Measurements from ENCODE around the gene GALNT16.

GALNT16 gene

DNA sequence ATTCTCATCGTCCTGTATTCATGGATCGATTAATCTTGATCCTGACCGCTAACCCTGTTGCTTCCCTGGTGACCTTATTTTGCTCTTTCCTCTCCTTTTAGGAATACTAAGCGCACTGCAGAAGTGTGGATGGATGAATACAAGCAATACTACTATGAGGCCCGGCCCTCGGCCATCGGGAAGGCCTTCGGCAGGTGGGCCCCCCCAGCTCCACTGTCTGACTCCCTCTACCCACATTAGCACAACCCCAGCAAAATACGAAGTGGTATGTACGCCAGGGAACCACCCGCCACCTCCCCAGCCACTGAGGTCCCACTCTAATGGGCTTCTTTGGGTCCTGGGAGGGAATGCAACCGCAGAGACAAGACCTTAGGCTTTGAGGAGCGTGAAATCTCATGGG, 79.5 kb downstream of the GALNT16 start:
- H3K4me3 ChIP-seq (ENCODE audit: extremely low read depth, insufficient read depth, low read length, poor library complexity, severe bottlenecking): no peak overlapping the region
- H3K36me3 ChIP-seq (ENCODE audit: control insufficient read depth, insufficient read depth, low read length): no peaks in the 10 kb centered on the region
- H3K27ac ChIP-seq (ENCODE audit: low read depth, low read length, severe bottlenecking): no peak overlapping the region
- WGBS, 2 experiments (ENCODE audit: insufficient coverage in 2 of 2): 85 to 88% methylated on average over 6 to 9 of the region's 13 CpGs
- no peaks in the 10 kb centered on the region for H3K4me1 ChIP-seq (ENCODE audit: control insufficient read depth, insufficient read depth, low read length, poor library complexity, severe bottlenecking)
- no peaks in the 10 kb centered on the region for H3K9me3 ChIP-seq (ENCODE audit: control insufficient read depth, low read length)

- H3K4me1 ChIP-seq (ENCODE audit: control insufficient read depth, insufficient read depth, low read length, poor library complexity, severe bottlenecking): peaks cover 4% of the 10 kb centered on the region
- H3K27ac ChIP-seq (ENCODE audit: low read depth, low read length, severe bottlenecking): no peak overlapping the region
- 81 to 96% methylated on average over 5 to 6 of the region's 8 CpGs for WGBS, 2 experiments (ENCODE audit: insufficient coverage in 2 of 2)
- H3K4me3 ChIP-seq (ENCODE audit: extremely low read depth, insufficient read depth, low read length, poor library complexity, severe bottlenecking): no peak overlapping the region
- H3K9me3 ChIP-seq (ENCODE audit: control insufficient read depth, low read length): no peaks in the 10 kb centered on the region
- no peaks in the 10 kb centered on the region for H3K36me3 ChIP-seq (ENCODE audit: control insufficient read depth, insufficient read depth, low read length)
These were observed 83.1 kb downstream of the GALNT16 start for GRCh38 chr14:69342928-69343525.

- no peak overlapping the region for H3K27ac ChIP-seq (ENCODE audit: low read depth, low read length, severe bottlenecking)
- H3K4me1 ChIP-seq (ENCODE audit: control insufficient read depth, insufficient read depth, low read length, poor library complexity, severe bottlenecking): peaks cover 4% of the 10 kb centered on the region
- no peaks in the 10 kb centered on the region for H3K36me3 ChIP-seq (ENCODE audit: control insufficient read depth, insufficient read depth, low read length)
- WGBS, 2 experiments (ENCODE audit: insufficient coverage in 2 of 2): 85 to 92% methylated on average over 2 of the region's 3 CpGs
- no peaks in the 10 kb centered on the region for H3K9me3 ChIP-seq (ENCODE audit: control insufficient read depth, low read length)
- H3K4me3 ChIP-seq (ENCODE audit: extremely low read depth, insufficient read depth, low read length, poor library complexity, severe bottlenecking): no peak overlapping the region
These were observed 84.2 kb downstream of the GALNT16 start for GRCh38 chr14:69344171-69344570.

DNA sequence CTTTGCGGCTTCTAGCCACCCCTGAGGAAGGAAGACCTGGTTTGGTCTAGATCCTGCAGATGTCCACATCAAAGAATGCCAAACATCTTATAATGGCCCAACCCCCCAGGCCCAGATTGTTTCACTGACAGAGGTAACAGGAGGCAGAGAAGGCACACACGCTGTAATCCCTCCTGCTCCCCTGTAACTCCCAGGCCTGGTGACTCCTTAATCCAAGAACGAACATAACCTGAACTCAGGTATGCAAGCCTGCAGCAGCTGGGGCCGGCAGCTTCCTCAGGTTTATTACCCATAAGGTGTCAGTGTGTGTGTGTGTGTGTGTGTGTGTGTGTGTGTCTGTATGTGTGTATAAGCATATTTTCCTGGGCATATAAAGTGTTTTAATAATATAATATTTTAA, 85.4 kb downstream of the GALNT16 start:
- Histone ChIP-seq H3K36me3 (ENCODE audit: control insufficient read depth, insufficient read depth, low read length) (no peaks in the 10 kb centered on the region), H3K4me1 (ENCODE audit: control insufficient read depth, insufficient read depth, low read length, poor library complexity, severe bottlenecking) (peaks cover 4% of the 10 kb centered on the region), H3K4me3 (ENCODE audit: extremely low read depth, insufficient read depth, low read length, poor library complexity, severe bottlenecking) (no peak overlapping the region), H3K27ac (ENCODE audit: low read depth, low read length, severe bottlenecking) (no peak overlapping the region), H3K9me3 (ENCODE audit: control insufficient read depth, low read length) (no peaks in the 10 kb centered on the region)
- WGBS, 2 experiments (ENCODE audit: insufficient coverage in 2 of 2): 67 to 70% methylated on average over 1 to 2 of the region's 4 CpGs

GRCh38 chr14:69346710-69347109, 86.8 kb downstream of the GALNT16 start:
- Histone ChIP-seq H3K4me1 (ENCODE audit: control insufficient read depth, insufficient read depth, low read length, poor library complexity, severe bottlenecking) (peaks cover 4% of the 10 kb centered on the region), H3K27ac (ENCODE audit: low read depth, low read length, severe bottlenecking) (no peak overlapping the region), H3K9me3 (ENCODE audit: control insufficient read depth, low read length) (no peaks in the 10 kb centered on the region), H3K36me3 (ENCODE audit: control insufficient read depth, insufficient read depth, low read length) (no peaks in the 10 kb centered on the region), H3K4me3 (ENCODE audit: extremely low read depth, insufficient read depth, low read length, poor library complexity, severe bottlenecking) (no peak overlapping the region)
- WGBS, 2 experiments (ENCODE audit: insufficient coverage in 2 of 2): 13 to 28% methylated on average over 4 to 6 of the region's 9 CpGs

DNA sequence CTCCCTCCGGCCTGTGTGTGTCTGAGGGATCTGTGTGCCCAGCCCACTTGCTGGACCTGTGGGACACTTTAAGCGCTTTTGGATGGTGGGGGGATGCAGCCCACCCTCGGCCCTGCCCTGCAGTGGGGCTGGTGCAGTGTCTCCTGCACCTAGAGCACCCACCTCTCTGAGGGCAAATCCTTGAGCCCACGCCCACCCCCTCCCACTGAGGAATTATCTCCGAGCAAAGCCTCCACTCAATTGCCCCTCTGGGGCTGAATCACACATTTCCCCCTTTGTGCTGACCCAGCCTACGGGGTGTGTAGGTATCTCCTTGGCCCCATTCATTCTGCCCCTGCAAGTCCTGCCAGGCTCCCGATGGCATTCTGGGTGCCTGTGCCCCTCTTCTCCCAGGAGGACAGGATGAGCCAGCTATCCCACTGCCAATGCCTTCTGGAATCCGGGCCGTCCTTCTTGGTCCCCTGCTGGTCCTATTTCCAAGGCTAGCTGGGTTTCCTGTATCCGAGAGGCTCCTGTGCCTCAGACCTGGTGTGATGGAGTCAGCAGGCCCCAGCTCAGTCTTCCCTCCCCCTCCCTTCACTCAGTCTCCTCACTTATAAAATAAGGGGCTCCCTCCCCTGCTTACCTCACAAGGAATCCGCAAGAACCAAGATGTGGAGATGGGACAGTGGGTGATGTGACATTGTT, 89.3 kb downstream of the GALNT16 start:
- WGBS, 2 experiments (ENCODE audit: insufficient coverage in 2 of 2): 72 to 84% methylated on average over 7 of the region's 11 CpGs
- Histone ChIP-seq H3K4me3 (ENCODE audit: extremely low read depth, insufficient read depth, low read length, poor library complexity, severe bottlenecking) (no peak overlapping the region), H3K36me3 (ENCODE audit: control insufficient read depth, insufficient read depth, low read length) (no peaks in the 10 kb centered on the region), H3K27ac (ENCODE audit: low read depth, low read length, severe bottlenecking) (no peak overlapping the region), H3K4me1 (ENCODE audit: control insufficient read depth, insufficient read depth, low read length, poor library complexity, severe bottlenecking) (peaks cover 4% of the 10 kb centered on the region), H3K9me3 (ENCODE audit: control insufficient read depth, low read length) (no peaks in the 10 kb centered on the region)

DNA sequence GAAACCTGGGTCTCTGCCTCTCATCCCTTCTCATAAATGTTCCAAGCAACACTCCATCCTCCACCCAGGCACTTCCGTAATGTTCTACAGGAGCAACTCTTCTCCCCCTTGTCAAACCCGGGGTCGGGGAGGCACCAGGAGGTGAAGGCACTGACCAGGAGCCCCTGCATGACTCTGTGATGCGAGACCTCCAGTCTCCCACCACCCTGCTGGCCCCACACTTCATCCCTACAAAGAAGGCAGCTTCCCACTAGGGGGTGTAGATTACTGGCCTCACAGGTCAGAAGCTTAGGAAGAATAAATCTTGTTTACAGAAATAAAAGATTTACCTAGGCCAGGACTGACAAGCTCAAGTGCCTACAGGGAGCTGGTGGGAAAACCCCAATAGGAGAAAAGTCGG, 90.9 kb downstream of the GALNT16 start:
- Histone ChIP-seq H3K36me3 (ENCODE audit: control insufficient read depth, insufficient read depth, low read length) (no peaks in the 10 kb centered on the region), H3K9me3 (ENCODE audit: control insufficient read depth, low read length) (no peaks in the 10 kb centered on the region)
- 74 to 88% methylated on average over 2 to 3 of the region's 5 CpGs for WGBS, 2 experiments (ENCODE audit: insufficient coverage in 2 of 2)

GRCh38 chr14:69351385-69351784, 91.4 kb downstream of the GALNT16 start:
- Histone ChIP-seq H3K4me3 (ENCODE audit: extremely low read depth, insufficient read depth, low read length, poor library complexity, severe bottlenecking) (no peak overlapping the region), H3K4me1 (ENCODE audit: control insufficient read depth, insufficient read depth, low read length, poor library complexity, severe bottlenecking) (no peaks in the 10 kb centered on the region), H3K36me3 (ENCODE audit: control insufficient read depth, insufficient read depth, low read length) (no peaks in the 10 kb centered on the region), H3K9me3 (ENCODE audit: control insufficient read depth, low read length) (no peaks in the 10 kb centered on the region), H3K27ac (ENCODE audit: low read depth, low read length, severe bottlenecking) (no peak overlapping the region)
- 69 to 77% methylated on average over 3 of the region's 3 CpGs for WGBS, 2 experiments (ENCODE audit: insufficient coverage in 2 of 2)

More for the DNA sequence above, 90.9 kb downstream of the GALNT16 start:
- Histone ChIP-seq H3K27ac (ENCODE audit: low read depth, low read length, severe bottlenecking) (no peak overlapping the region), H3K4me3 (ENCODE audit: extremely low read depth, insufficient read depth, low read length, poor library complexity, severe bottlenecking) (no peak overlapping the region), H3K4me1 (ENCODE audit: control insufficient read depth, insufficient read depth, low read length, poor library complexity, severe bottlenecking) (no peaks in the 10 kb centered on the region)

- no peak overlapping the region for H3K4me3 ChIP-seq (ENCODE audit: extremely low read depth, insufficient read depth, low read length, poor library complexity, severe bottlenecking)
- WGBS, 2 experiments (ENCODE audit: insufficient coverage in 2 of 2): 83% methylated on average over 1 of the region's 5 CpGs
- no peaks in the 10 kb centered on the region for H3K9me3 ChIP-seq (ENCODE audit: control insufficient read depth, low read length)
- no peak overlapping the region for H3K27ac ChIP-seq (ENCODE audit: low read depth, low read length, severe bottlenecking)
- H3K4me1 ChIP-seq (ENCODE audit: control insufficient read depth, insufficient read depth, low read length, poor library complexity, severe bottlenecking): no peaks in the 10 kb centered on the region
- no peaks in the 10 kb centered on the region for H3K36me3 ChIP-seq (ENCODE audit: control insufficient read depth, insufficient read depth, low read length)
These were observed 92.0 kb downstream of the GALNT16 start for GRCh38 chr14:69351911-69352310.

- no peak overlapping the region for H3K4me3 ChIP-seq (ENCODE audit: extremely low read depth, insufficient read depth, low read length, poor library complexity, severe bottlenecking)
- 100% methylated on average over 1 of the region's 3 CpGs for WGBS, 2 experiments (ENCODE audit: insufficient coverage in 2 of 2)
- no peaks in the 10 kb centered on the region for H3K36me3 ChIP-seq (ENCODE audit: control insufficient read depth, insufficient read depth, low read length)
- no peaks in the 10 kb centered on the region for H3K4me1 ChIP-seq (ENCODE audit: control insufficient read depth, insufficient read depth, low read length, poor library complexity, severe bottlenecking)
- H3K27ac ChIP-seq (ENCODE audit: low read depth, low read length, severe bottlenecking): no peak overlapping the region
- no peaks in the 10 kb centered on the region for H3K9me3 ChIP-seq (ENCODE audit: control insufficient read depth, low read length)
These were observed 93.2 kb downstream of the GALNT16 start for GRCh38 chr14:69353168-69353567.

Data from mesodermal cell (in vitro differentiated cells).